SJSA1 (cell line): Measurements from ENCODE around the gene C1R. TPM values are rescaled to one million over a fixed set of nuclear protein-coding genes. Genes with fewer than 3 reads are reported as not detected.
"Not testable (repeated sequence)": the region's sequence is repeated elsewhere in the genome, so short reads cannot be mapped to it uniquely, and the experiment has no call there.

ENCODE experiments used
- DNase-seq, 2 experiments: peaks; one replicate each; pipeline ENCODE4 v3.0.0-alpha.2; 2015 to 2020; ENCODE audit warnings: low spot score in 2 of 2, low read depth in 1 of 2
- H3K27ac ChIP-seq: fragments of 250-450 bp; sonication (Bioruptor Pico); 2 replicates; pipeline ENCODE4 v1.5.1; 2020; ENCODE audit warnings: mild to moderate bottlenecking, moderate library complexity
- H3K27me3 ChIP-seq: fragments of 250-450 bp; sonication (Bioruptor Pico); replicated peaks from 2 replicates; pipeline ENCODE4 v1.5.1; 2020; ENCODE audit warnings: mild to moderate bottlenecking, moderate library complexity
- H3K36me3 ChIP-seq: fragments of 250-450 bp; sonication (Bioruptor Pico); 2 replicates; pipeline ENCODE4 v1.5.1; 2020; ENCODE audit warnings: mild to moderate bottlenecking
- H3K4me1 ChIP-seq: fragments of 250-450 bp; sonication (Bioruptor Pico); replicated peaks from 2 replicates; pipeline ENCODE4 v1.6.1; 2021; ENCODE audit warnings: mild to moderate bottlenecking
- H3K4me3 ChIP-seq: fragments of 250-450 bp; sonication (Bioruptor Pico); 2 replicates; pipeline ENCODE4 v1.5.1; 2020; ENCODE audit warnings: mild to moderate bottlenecking
- H3K9me3 ChIP-seq: fragments of 250-450 bp; sonication (Bioruptor Pico); replicated peaks from 2 replicates; pipeline ENCODE4 v1.5.1; 2020; ENCODE audit warnings: mild to moderate bottlenecking
- total RNA-seq: library from RNA; depleted of rRNA; stranded (reverse); fragments of >200 nt; shearing (Covaris generic); gene quantifications from 2 replicates; pipeline ENCODE4 v1.2.3, GENCODE V29; 2014; rRNA removed

C1R gene
- total RNA-seq, 1 experiment from 2014 or later, result 45.7 TPM

GRCh38 chr12:7042842-7043241, 49.4 kb downstream of the C1R start:
- Histone ChIP-seq H3K27me3 (no peaks in the 10 kb centered on the region), H3K36me3 (no peaks in the 10 kb centered on the region)

GRCh38 chr12:7039403-7039802, 52.8 kb downstream of the C1R start:
- H3K36me3 ChIP-seq, result no peaks in the 10 kb centered on the region
- H3K4me1 ChIP-seq, result no peaks in the 10 kb centered on the region
- no peak overlapping the region for H3K4me3 ChIP-seq
- no peaks in the 10 kb centered on the region for H3K9me3 ChIP-seq
- H3K27me3 ChIP-seq, result no peaks in the 10 kb centered on the region
- H3K27ac ChIP-seq, result no peak overlapping the region
- DNase-seq, result no peak

More at GRCh38 chr12:7042842-7043241, 49.4 kb downstream of the C1R start:
- Histone ChIP-seq H3K27ac (no peak overlapping the region), H3K4me3 (no peak overlapping the region), H3K9me3 (no peaks in the 10 kb centered on the region), H3K4me1 (no peaks in the 10 kb centered on the region)
- DNase-seq, result peak in 1 of 2 experiments; percentile 20

- Histone ChIP-seq H3K9me3 (no peaks in the 10 kb centered on the region), H3K27me3 (no peaks in the 10 kb centered on the region), H3K27ac (no peak overlapping the region), H3K36me3 (no peaks in the 10 kb centered on the region), H3K4me3 (no peak overlapping the region), H3K4me1 (no peaks in the 10 kb centered on the region)
- DNase-seq, result no peak
Measured at GRCh38 chr12:7038591-7038990, 53.7 kb downstream of the C1R start.

- not testable (repeated sequence) for DNase-seq, H3K27ac ChIP-seq, H3K27me3 ChIP-seq, H3K9me3 ChIP-seq, H3K4me1 ChIP-seq, H3K36me3 ChIP-seq, H3K4me3 ChIP-seq
Measured at GRCh38 chr12:7037411-7037810, 54.8 kb downstream of the C1R start.

- Histone ChIP-seq H3K4me1 (no peaks in the 10 kb centered on the region), H3K27ac (no peak overlapping the region), H3K27me3 (no peaks in the 10 kb centered on the region), H3K9me3 (no peaks in the 10 kb centered on the region), H3K36me3 (no peaks in the 10 kb centered on the region), H3K4me3 (no peak overlapping the region)
- no peak for DNase-seq
Measured at GRCh38 chr12:7035463-7035862, 56.8 kb downstream of the C1R start.

GRCh38 chr12:7034464-7034863, 57.8 kb downstream of the C1R start:
- Histone ChIP-seq H3K36me3 (no peaks in the 10 kb centered on the region), H3K27me3 (no peaks in the 10 kb centered on the region), H3K27ac (no peak overlapping the region), H3K4me3 (no peak overlapping the region), H3K4me1 (no peaks in the 10 kb centered on the region), H3K9me3 (no peaks in the 10 kb centered on the region)
- no peak for DNase-seq

- H3K4me3 ChIP-seq, result no peak overlapping the region
- DNase-seq, result no peak
- H3K4me1 ChIP-seq, result no peaks in the 10 kb centered on the region
- H3K9me3 ChIP-seq, result no peaks in the 10 kb centered on the region
- no peaks in the 10 kb centered on the region for H3K36me3 ChIP-seq
- no peak overlapping the region for H3K27ac ChIP-seq
- no peaks in the 10 kb centered on the region for H3K27me3 ChIP-seq
Measured at GRCh38 chr12:7032990-7033389, 59.3 kb downstream of the C1R start.

- H3K4me1 ChIP-seq, result no peaks in the 10 kb centered on the region
- no peak for DNase-seq
- no peaks in the 10 kb centered on the region for H3K9me3 ChIP-seq
- no peaks in the 10 kb centered on the region for H3K36me3 ChIP-seq
- no peak overlapping the region for H3K4me3 ChIP-seq
- no peaks in the 10 kb centered on the region for H3K27me3 ChIP-seq
- no peak overlapping the region for H3K27ac ChIP-seq
Measured at GRCh38 chr12:7031306-7031705, 60.9 kb downstream of the C1R start.

Other genes starting within 250 kb of the C1R start
- gene CDCA3, start 241.2 kb downstream of the C1R start, total RNA-seq, result 143 and 156 TPM in 2 replicates
- gene USP5, start 240.3 kb downstream of the C1R start, total RNA-seq, result 121 and 150 TPM in 2 replicates
- 1,911 and 2,129 TPM in 2 replicates for gene TPI1, start 224.9 kb downstream of the C1R start, total RNA-seq
- gene SPSB2, start 219.1 kb downstream of the C1R start, total RNA-seq, result 14.1 and 16.2 TPM in 2 replicates
- gene LRRC23, start 187.6 kb downstream of the C1R start, total RNA-seq, result 12.2 and 20.0 TPM in 2 replicates
- 5.3 and 7.1 TPM in 2 replicates for gene ENO2, start 177.9 kb downstream of the C1R start, total RNA-seq
- gene ATN1, start 164.5 kb downstream of the C1R start, total RNA-seq, result 6.0 and 7.2 TPM in 2 replicates
- gene RNU7-1, start 148.6 kb downstream of the C1R start, total RNA-seq, result not detected in 2 replicates
- gene C12orf57, start 148.4 kb downstream of the C1R start, total RNA-seq, result 331 and 408 TPM in 2 replicates
- not detected in 2 replicates for gene PTPN6, start 141.1 kb downstream of the C1R start, total RNA-seq
- 254 and 334 TPM in 2 replicates for gene PHB2, start 121.8 kb downstream of the C1R start, total RNA-seq
- 60.7 and 65.8 TPM in 2 replicates for gene EMG1, start 121.5 kb downstream of the C1R start, total RNA-seq
- 8.3 and 19.2 TPM in 2 replicates for gene LPCAT3, start 74.0 kb downstream of the C1R start, total RNA-seq
- gene C1S, start 31.7 kb downstream of the C1R start, total RNA-seq, result 21.2 and 35.0 TPM in 2 replicates
- gene C1RL, start 16.8 kb upstream of the C1R start, total RNA-seq, result 0.63 and 2.5 TPM in 2 replicates
- gene RBP5, start 36.4 kb upstream of the C1R start, total RNA-seq, result not detected in 2 replicates
- 0.82 TPM in 1 of 2 replicates, not detected in the other for gene CLSTN3, start 37.9 kb upstream of the C1R start, total RNA-seq
- gene PEX5, start 97.2 kb upstream of the C1R start, total RNA-seq, result 18.7 and 24.8 TPM in 2 replicates
- gene ACSM4, start 211.6 kb upstream of the C1R start, total RNA-seq, result not detected in 2 replicates